ENCODE results near the gene PRIM1. TPM values are rescaled to one million over a fixed set of nuclear protein-coding genes. Genes with fewer than 3 reads are reported as not detected.
A peak's percentile ranks its signal among the peaks of the same experiment; 100 is the strongest.
"Not testable (repeated sequence)": the region's sequence is repeated elsewhere in the genome, so short reads cannot be mapped to it uniquely, and the experiment has no call there.

The PRIM1 gene
- polyA plus RNA-seq, 3 donors, result 3.6 to 6.3 (median 5.6) TPM

DNA sequence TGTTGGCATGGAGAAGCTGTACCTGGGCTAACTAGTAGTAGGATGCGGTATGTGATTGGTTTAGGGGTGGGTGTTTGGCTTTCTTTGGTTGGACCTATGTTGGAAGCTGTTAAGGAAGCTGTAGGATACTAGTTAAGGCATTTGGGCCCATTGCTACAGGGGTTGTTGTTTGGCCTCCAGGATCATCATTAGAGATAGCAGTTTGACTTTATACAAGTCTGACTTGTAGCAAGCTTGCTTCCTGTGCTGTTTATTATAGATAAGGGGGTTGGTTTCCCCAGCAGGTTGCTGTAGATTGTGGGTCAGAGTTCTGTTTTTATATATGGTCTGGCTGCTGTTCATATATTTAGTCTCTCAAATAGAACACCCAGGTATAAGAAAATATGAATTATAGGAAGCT lies 1.4 kb upstream of the PRIM1 start:
- H3K9ac ChIP-seq (ENCODE audit: insufficient read depth, low read length, poor library complexity, severe bottlenecking), result no peak overlapping the region
- Mint-ChIP-seq H3K4me3 (no peak overlapping the region), H3K9me3 (peaks cover 0 to 4% (median 3%) of the 10 kb centered on the region in 7 donors), H3K36me3 (no peaks in the 10 kb centered on the region), H3K27me3 (ENCODE audit: low read depth in 3 of 3) (peaks cover 0 to 2% (median 0%) of the 10 kb centered on the region in 3 donors), H3K27ac (no peak overlapping the region), H3K4me1 (peaks cover 38% of the 10 kb centered on the region)
- peaks cover 0 to 4% of the 10 kb centered on the region in 2 donors for H3K9me3 ChIP-seq (replicated peaks in 1 of 2; ENCODE audit: control insufficient read depth in 1 of 2, insufficient read depth in 1 of 2, low read length in 2 of 2)
- WGBS (ENCODE audit: insufficient coverage), result 100% methylated on average over 1 of the region's 1 CpG
- H3K4me1 ChIP-seq (ENCODE audit: control insufficient read depth in 1 of 2, insufficient read depth in 2 of 2, low read length in 2 of 2), result peaks cover 33 to 35% of the 10 kb centered on the region in 2 donors
- no peak overlapping the region for H2AFZ ChIP-seq (ENCODE audit: insufficient read depth, low read depth, low read length, poor library complexity, severe bottlenecking)
- no peaks in the 10 kb centered on the region for H3K36me3 ChIP-seq (replicated peaks in 1 of 2; ENCODE audit: control insufficient read depth in 1 of 2, insufficient read depth in 2 of 2, low read length in 2 of 2)
- H4K20me1 ChIP-seq (ENCODE audit: insufficient read depth, low read length), result no peaks in the 10 kb centered on the region
- no peak overlapping the region for H3K4me3 ChIP-seq (replicated peaks in 1 of 3; ENCODE audit: low read depth in 2 of 3, low read length in 3 of 3)
- H3K27ac ChIP-seq (ENCODE audit: low read depth in 1 of 2, low read length in 2 of 2), result no peak overlapping the region
- no peak for DNase-seq
- no peaks in the 10 kb centered on the region for H3K27me3 ChIP-seq (ENCODE audit: control insufficient read depth in 2 of 2, insufficient read depth in 2 of 2, low read length in 2 of 2)
- H3K4me2 ChIP-seq (replicated peaks; ENCODE audit: extremely low read depth, low read length, poor library complexity, severe bottlenecking), result no peak overlapping the region
- intact Hi-C loops (cut with micrococcal nuclease), result no loop called here
- TF ChIP-seq, protein P1, sequence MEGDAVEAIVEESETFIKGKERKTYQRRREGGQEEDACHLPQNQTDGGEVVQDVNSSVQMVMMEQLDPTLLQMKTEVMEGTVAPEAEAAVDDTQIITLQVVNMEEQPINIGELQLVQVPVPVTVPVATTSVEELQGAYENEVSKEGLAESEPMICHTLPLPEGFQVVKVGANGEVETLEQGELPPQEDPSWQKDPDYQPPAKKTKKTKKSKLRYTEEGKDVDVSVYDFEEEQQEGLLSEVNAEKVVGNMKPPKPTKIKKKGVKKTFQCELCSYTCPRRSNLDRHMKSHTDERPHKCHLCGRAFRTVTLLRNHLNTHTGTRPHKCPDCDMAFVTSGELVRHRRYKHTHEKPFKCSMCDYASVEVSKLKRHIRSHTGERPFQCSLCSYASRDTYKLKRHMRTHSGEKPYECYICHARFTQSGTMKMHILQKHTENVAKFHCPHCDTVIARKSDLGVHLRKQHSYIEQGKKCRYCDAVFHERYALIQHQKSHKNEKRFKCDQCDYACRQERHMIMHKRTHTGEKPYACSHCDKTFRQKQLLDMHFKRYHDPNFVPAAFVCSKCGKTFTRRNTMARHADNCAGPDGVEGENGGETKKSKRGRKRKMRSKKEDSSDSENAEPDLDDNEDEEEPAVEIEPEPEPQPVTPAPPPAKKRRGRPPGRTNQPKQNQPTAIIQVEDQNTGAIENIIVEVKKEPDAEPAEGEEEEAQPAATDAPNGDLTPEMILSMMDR (IDR thresholded peaks at IDR 0.05), result no peak
- H3K79me2 ChIP-seq (ENCODE audit: insufficient read depth, low read length), result peaks cover 24% of the 10 kb centered on the region

- peak overlapping the region in 5 of 7 donors; percentile 27 to 80 (median 62) for H3K27ac Mint-ChIP-seq
- H3K9me3 Mint-ChIP-seq; H3K27me3 Mint-ChIP-seq (ENCODE audit: low read depth in 3 of 3); H3K9ac ChIP-seq (ENCODE audit: insufficient read depth, low read length, poor library complexity, severe bottlenecking); H4K20me1 ChIP-seq (ENCODE audit: insufficient read depth, low read length); intact Hi-C loops (cut with micrococcal nuclease); H3K9me3 ChIP-seq (replicated peaks in 1 of 2; ENCODE audit: control insufficient read depth in 1 of 2, insufficient read depth in 1 of 2, low read length in 2 of 2); H3K27me3 ChIP-seq (ENCODE audit: control insufficient read depth in 2 of 2, insufficient read depth in 2 of 2, low read length in 2 of 2): not testable (repeated sequence)
- 17% methylated on average over 7 of the region's 13 CpGs for WGBS (ENCODE audit: insufficient coverage)
- peaks cover 7 to 18% of the 10 kb centered on the region in 2 donors for H3K36me3 Mint-ChIP-seq
- peak overlapping the region in 1 of 2 donors; percentile 25 for H3K27ac ChIP-seq (ENCODE audit: low read depth in 1 of 2, low read length in 2 of 2)
- DNase-seq, result peak in 2 of 3 donors; percentile 22 to 34
- H3K4me3 Mint-ChIP-seq, result peak overlapping the region; percentile 27 to 95
- peaks cover 0 to 15% of the 10 kb centered on the region in 2 donors for H3K36me3 ChIP-seq (replicated peaks in 1 of 2; ENCODE audit: control insufficient read depth in 1 of 2, insufficient read depth in 2 of 2, low read length in 2 of 2)
- H3K4me3 ChIP-seq (replicated peaks in 1 of 3; ENCODE audit: low read depth in 2 of 3, low read length in 3 of 3), result peak overlapping the region in 1 of 3 experiments; percentile 94
- H3K4me1 Mint-ChIP-seq, result peaks cover 45% of the 10 kb centered on the region
- peak overlapping the region; percentile 87 for H2AFZ ChIP-seq (ENCODE audit: insufficient read depth, low read depth, low read length, poor library complexity, severe bottlenecking)
- H3K4me1 ChIP-seq (ENCODE audit: control insufficient read depth in 1 of 2, insufficient read depth in 2 of 2, low read length in 2 of 2), result peaks cover 34% of the 10 kb centered on the region in 2 donors
- H3K4me2 ChIP-seq (replicated peaks; ENCODE audit: extremely low read depth, low read length, poor library complexity, severe bottlenecking), result peak overlapping the region; percentile 93
- H3K79me2 ChIP-seq (ENCODE audit: insufficient read depth, low read length), result peaks cover 47% of the 10 kb centered on the region
Observed at GRCh38 chr12:56750596-56750995, 1.5 kb downstream of the PRIM1 start.
